Activated T-helper 1 cell treated with anti-CD3 and anti-CD28 coated beads, Interleukin-2, amount 50 U/mL, for 16 hours (primary cell): ENCODE data around the gene SLC46A1.

Experiments
- DNase-seq, 2 donors: peaks; one replicate each; pipeline ENCODE4 v3.0.0-alpha.2; 2020; ENCODE audit warnings: low read depth in 1 of 2, low spot score in 1 of 2

SLC46A1 gene

GRCh38 chr17:28404461-28404811, 1.6 kb downstream of the SLC46A1 start:
- no peak for DNase-seq

GRCh38 chr17:28404007-28404406, 2.0 kb downstream of the SLC46A1 start:
- no peak for DNase-seq

- no peak for DNase-seq
Measured at GRCh38 chr17:28402844-28403243, 3.2 kb downstream of the SLC46A1 start.

GRCh38 chr17:28402224-28402630, 3.8 kb downstream of the SLC46A1 start:
- no peak for DNase-seq

DNA sequence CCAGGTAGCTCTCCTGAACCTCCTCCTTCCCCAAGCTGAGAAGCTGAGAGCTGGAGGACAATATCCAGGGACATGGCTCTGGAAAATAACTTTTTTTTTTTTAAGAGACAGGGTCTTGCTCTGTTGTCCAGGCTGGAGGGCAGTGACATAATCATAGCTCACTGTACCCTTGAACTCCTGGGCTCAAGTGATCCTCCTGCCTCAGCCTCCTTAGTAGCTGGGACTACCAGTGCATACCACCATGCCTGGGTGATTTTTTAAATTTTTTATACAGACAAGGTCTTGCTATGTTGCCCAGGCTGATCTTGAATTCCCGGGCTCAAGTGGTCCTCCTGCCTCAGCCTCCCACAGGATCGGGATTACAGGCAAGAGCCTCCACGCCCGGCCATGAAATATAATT, 6.2 kb downstream of the SLC46A1 start:
- no peak for DNase-seq

GRCh38 chr17:28398280-28398981, 7.6 kb downstream of the SLC46A1 start:
- no peak for DNase-seq

- no peak for DNase-seq
Measured at GRCh38 chr17:28397687-28398279, 8.2 kb downstream of the SLC46A1 start.

GRCh38 chr17:28397275-28397674, 8.7 kb downstream of the SLC46A1 start:
- no peak for DNase-seq

GRCh38 chr17:28396635-28397239, 9.3 kb downstream of the SLC46A1 start:
- no peak for DNase-seq

- no peak for DNase-seq
Measured at GRCh38 chr17:28395968-28396367, 10.0 kb downstream of the SLC46A1 start.

GRCh38 chr17:28395426-28395825, 10.6 kb downstream of the SLC46A1 start:
- no peak for DNase-seq

DNA sequence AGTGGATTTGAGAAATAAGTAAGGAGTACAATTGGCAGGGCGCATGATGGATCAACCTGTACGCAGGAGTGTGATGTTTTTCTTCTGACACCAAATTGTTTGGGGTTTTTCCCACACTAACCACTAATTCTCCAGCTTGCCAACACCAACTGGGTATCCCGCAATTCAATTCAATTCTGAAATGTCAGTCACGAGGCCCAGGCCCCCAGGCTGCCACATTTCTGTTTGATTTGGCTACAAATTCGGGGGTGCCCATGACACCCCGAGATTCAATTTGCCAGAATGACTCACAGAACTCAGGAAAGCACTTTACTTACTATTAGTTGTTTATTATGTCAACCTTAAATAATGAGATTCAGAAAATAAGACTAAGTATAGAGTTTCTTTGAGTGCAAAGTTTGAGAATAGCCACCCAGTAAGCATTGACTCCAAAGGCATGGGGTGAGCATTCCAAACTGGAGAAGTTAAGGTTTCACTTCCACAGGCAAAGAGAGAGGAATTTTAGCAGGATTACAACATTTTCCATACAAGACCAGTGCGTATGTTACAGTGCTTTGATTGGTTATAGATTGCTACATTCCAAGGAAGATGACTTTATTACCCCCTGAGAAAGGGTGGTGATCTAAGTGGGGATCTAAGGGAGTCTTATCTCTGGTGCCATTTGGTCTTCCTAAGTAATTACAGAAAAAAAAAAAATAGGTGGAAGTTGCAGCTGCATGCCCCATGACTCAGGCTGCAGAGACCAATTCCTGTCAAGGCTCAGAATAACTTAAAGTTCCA, 11.5 kb downstream of the SLC46A1 start:
- no peak for DNase-seq

- DNase-seq: no peak
Measured at GRCh38 chr17:28392491-28392890, 13.5 kb downstream of the SLC46A1 start.

- no peak for DNase-seq
Measured at GRCh38 chr17:28391401-28391800, 14.6 kb downstream of the SLC46A1 start.

DNA sequence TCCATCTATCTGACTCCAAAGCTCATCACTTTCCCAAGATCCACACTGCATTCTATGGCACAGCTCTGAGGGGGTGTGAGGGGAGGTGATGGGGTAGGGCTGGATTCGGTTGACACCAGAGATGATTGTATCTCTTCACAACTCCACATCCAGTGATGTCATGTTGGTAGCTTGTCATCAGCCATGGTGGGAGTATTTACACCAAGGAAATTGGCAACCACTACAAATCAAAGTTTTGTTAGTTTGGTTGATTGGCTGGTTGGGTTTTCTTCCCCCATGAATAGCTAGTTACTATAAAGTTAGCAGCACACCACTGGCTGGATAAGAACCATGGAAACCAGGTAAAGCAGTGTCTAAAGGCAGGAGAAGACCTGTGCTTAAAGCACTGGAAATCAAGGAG, 15.0 kb downstream of the SLC46A1 start:
- no peak for DNase-seq

DNA sequence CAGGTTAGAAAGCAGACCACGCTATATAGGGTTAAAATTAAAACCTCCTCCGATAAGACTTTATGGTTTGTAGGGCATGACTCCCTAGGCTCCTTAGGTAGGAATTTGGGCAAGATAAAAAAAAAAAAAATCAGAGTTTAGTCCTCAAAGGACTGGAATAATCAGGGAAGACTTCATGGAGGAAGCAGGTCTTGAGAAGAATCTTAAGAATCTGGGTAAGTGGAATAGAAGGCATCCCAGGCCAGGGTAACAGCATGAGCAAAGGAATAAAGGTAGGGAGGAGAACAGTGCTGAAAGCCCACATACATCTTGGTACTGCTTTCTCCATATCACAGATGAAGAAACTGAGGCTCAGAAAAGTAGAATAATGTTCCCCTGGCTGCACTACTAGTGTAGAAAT, 15.4 kb downstream of the SLC46A1 start:
- DNase-seq: no peak

GRCh38 chr17:28390141-28390540, 15.9 kb downstream of the SLC46A1 start:
- no peak for DNase-seq

- no peak for DNase-seq
Measured at GRCh38 chr17:28388106-28388505, 17.9 kb downstream of the SLC46A1 start.

GRCh38 chr17:28386391-28386790, 19.6 kb downstream of the SLC46A1 start:
- no peak for DNase-seq

- no peak for DNase-seq
Measured at GRCh38 chr17:28385406-28385805, 20.6 kb downstream of the SLC46A1 start.

DNA sequence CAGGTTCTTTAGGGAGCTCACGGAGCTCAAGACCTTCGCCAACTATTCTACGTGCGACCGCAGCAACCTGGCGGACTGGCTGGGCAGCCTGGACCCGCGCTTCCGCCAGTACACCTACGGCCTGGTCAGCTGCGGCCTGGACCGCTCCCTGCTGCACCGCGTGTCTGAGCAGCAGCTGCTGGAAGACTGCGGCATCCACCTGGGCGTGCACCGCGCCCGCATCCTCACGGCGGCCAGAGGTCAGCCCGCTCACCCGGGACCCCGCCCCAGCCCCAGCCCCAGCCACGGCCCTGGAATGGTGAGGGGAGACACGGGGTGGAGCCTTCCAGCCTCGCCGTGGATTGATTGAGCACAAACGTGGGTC, 21.0 kb downstream of the SLC46A1 start:
- DNase-seq: no peak
